H9 (cell line): ENCODE data around the gene MAGI3. TPM values are rescaled to one million over a fixed set of nuclear protein-coding genes. Genes with fewer than 3 reads are reported as not detected.

Source experiments
- DNase-seq: peaks from one replicate; pipeline ENCODE4 v3.0.0-alpha.2; 2017
- H2AFZ ChIP-seq: one replicate; pipeline ENCODE4 v1.6.1; 2013; ENCODE audit warnings: mild to moderate bottlenecking, low read length, control low read depth, moderate library complexity
- H2AK5ac ChIP-seq: 2 replicates; pipeline ENCODE4 v1.6.1; 2013; ENCODE audit warnings: low read length, control low read depth, mixed read lengths; ENCODE audit not compliant: insufficient read length
- H2BK120ac ChIP-seq: one replicate; pipeline ENCODE4 v1.6.1; 2013; ENCODE audit warnings: low read depth, mild to moderate bottlenecking, low read length, control low read depth, inconsistent platforms; ENCODE audit not compliant: poor library complexity, severe bottlenecking
- H2BK12ac ChIP-seq: 2 replicates; pipeline ENCODE4 v1.6.1; 2013; ENCODE audit warnings: low read length, control low read depth, mixed read lengths, low read depth; ENCODE audit not compliant: insufficient read length
- H2BK15ac ChIP-seq: 2 replicates; pipeline ENCODE4 v1.6.1; 2013; ENCODE audit warnings: low read depth, low read length, control low read depth
- H2BK20ac ChIP-seq: one replicate; pipeline ENCODE4 v1.6.1; 2013; ENCODE audit warnings: low read depth, mild to moderate bottlenecking, low read length, control low read depth, inconsistent platforms; ENCODE audit not compliant: poor library complexity, severe bottlenecking
- H2BK5ac ChIP-seq: 2 replicates; pipeline ENCODE4 v1.6.1; 2013; ENCODE audit warnings: low read length, control low read depth, mixed read lengths; ENCODE audit not compliant: insufficient read length
- H3K14ac ChIP-seq: 2 replicates; pipeline ENCODE4 v1.6.1; 2013; ENCODE audit warnings: low read length, control low read depth; ENCODE audit not compliant: insufficient read depth
- H3K18ac ChIP-seq: 2 replicates; pipeline ENCODE4 v1.6.1; 2013; ENCODE audit warnings: low read depth, mild to moderate bottlenecking, mixed read lengths, low read length, control low read depth; ENCODE audit not compliant: insufficient read length
- H3K23ac ChIP-seq: 2 replicates; pipeline ENCODE4 v1.6.1; 2013; ENCODE audit warnings: low read length, control low read depth, mixed read lengths, low read depth; ENCODE audit not compliant: insufficient read length
- H3K23me2 ChIP-seq: 2 replicates; pipeline ENCODE4 v1.6.1; 2013; ENCODE audit warnings: low read depth, mild to moderate bottlenecking, mixed read lengths, low read length, control low read depth; ENCODE audit not compliant: insufficient read length, poor library complexity, severe bottlenecking
- H3K27ac ChIP-seq: 2 replicates; pipeline ENCODE4 v1.5.1; 2013; ENCODE audit warnings: low read length, control low read depth, mixed read lengths, low read depth; ENCODE audit not compliant: insufficient read length
- H3K27me3 ChIP-seq: 2 replicates; pipeline ENCODE4 v1.6.1; 2013; ENCODE audit warnings: low read length, control low read depth, inconsistent platforms; ENCODE audit not compliant: insufficient read depth
- H3K4ac ChIP-seq: 2 replicates; pipeline ENCODE4 v1.6.1; 2013; ENCODE audit warnings: low read depth, mild to moderate bottlenecking, control low read depth, inconsistent platforms, low read length, moderate library complexity
- H3K4me1 ChIP-seq: 2 replicates; pipeline ENCODE4 v1.6.1; 2013; ENCODE audit warnings: low read length, control low read depth, inconsistent platforms; ENCODE audit not compliant: insufficient read depth
- H3K4me2 ChIP-seq: 2 replicates; pipeline ENCODE4 v1.6.1; 2013; ENCODE audit warnings: low read length, control low read depth, mixed read lengths; ENCODE audit not compliant: insufficient read length, insufficient read depth
- H3K56ac ChIP-seq: 2 replicates; pipeline ENCODE4 v1.6.1; 2013; ENCODE audit warnings: low read depth, mild to moderate bottlenecking, mixed read lengths, low read length, control low read depth; ENCODE audit not compliant: insufficient read length
- H3K79me1 ChIP-seq: 2 replicates; pipeline ENCODE4 v1.6.1; 2013; ENCODE audit warnings: low read depth, mild to moderate bottlenecking, moderate library complexity, low read length, control low read depth, inconsistent platforms; ENCODE audit not compliant: insufficient read depth, poor library complexity, severe bottlenecking
- H3K79me2 ChIP-seq: 2 replicates; pipeline ENCODE4 v1.6.1; 2013; ENCODE audit warnings: low read length, control low read depth, inconsistent platforms; ENCODE audit not compliant: insufficient read depth
- H3K9ac ChIP-seq: 2 replicates; pipeline ENCODE4 v1.6.1; 2013; ENCODE audit warnings: low read length, control low read depth, mixed read lengths; ENCODE audit not compliant: insufficient read length; ENCODE audit errors: extremely low read depth
- H3K9me3 ChIP-seq: one replicate; pipeline ENCODE4 v1.6.1; 2013; ENCODE audit warnings: low read depth, low read length, inconsistent platforms; ENCODE audit not compliant: control insufficient read depth
- H3T11ph ChIP-seq: one replicate; pipeline ENCODE4 v1.6.1; 2013; ENCODE audit warnings: mild to moderate bottlenecking, low read length, control low read depth, inconsistent platforms
- H4K20me1 ChIP-seq: one replicate; pipeline ENCODE4 v1.6.1; 2013; ENCODE audit not compliant: control insufficient read depth, insufficient read length, insufficient read depth
- H4K5ac ChIP-seq: 2 replicates; pipeline ENCODE4 v1.6.1; 2013; ENCODE audit warnings: low read depth, mild to moderate bottlenecking, mixed read lengths, low read length, control low read depth; ENCODE audit not compliant: insufficient read length
- H4K8ac ChIP-seq: replicated peaks from 2 replicates; pipeline ENCODE4 v1.6.1; 2013; ENCODE audit warnings: low read length, control low read depth, mixed read lengths, low read depth; ENCODE audit not compliant: insufficient read length
- H4K91ac ChIP-seq: 2 replicates; pipeline ENCODE4 v1.6.1; 2013; ENCODE audit warnings: low read depth, mild to moderate bottlenecking, moderate library complexity, mixed read lengths, low read length, control low read depth; ENCODE audit not compliant: insufficient read length
- H3K27ac Mint-ChIP-seq, 3 experiments: 2 replicates in 2 of 3; 3 replicates in 1 of 3; pipeline ENCODE4 v1.8.0; 2020 to 2021; ENCODE audit warnings: mixed read lengths in 3 of 3, mild to moderate bottlenecking in 1 of 3, moderate library complexity in 1 of 3
- H3K27me3 Mint-ChIP-seq: 2 replicates; pipeline ENCODE4 v1.8.0; 2021; ENCODE audit warnings: low read depth, mild to moderate bottlenecking, moderate library complexity, mixed read lengths
- H3K36me3 Mint-ChIP-seq, 3 experiments: 2 replicates in 2 of 3; 3 replicates in 1 of 3; pipeline ENCODE4 v1.8.0; 2020 to 2021; ENCODE audit warnings: low read depth in 3 of 3, mixed read lengths in 3 of 3; ENCODE audit not compliant: insufficient read depth in 1 of 3
- H3K4me1 Mint-ChIP-seq, 2 experiments: 2 replicates each; pipeline ENCODE4 v1.8.0; 2020; ENCODE audit warnings: mixed read lengths in 2 of 2
- H3K4me3 Mint-ChIP-seq, 2 experiments: 2 replicates in 1 of 2; 3 replicates in 1 of 2; pipeline ENCODE4 v1.8.0; 2020 to 2021; ENCODE audit warnings: mild to moderate bottlenecking in 2 of 2, mixed read lengths in 2 of 2, moderate library complexity in 1 of 2
- H3K9me3 Mint-ChIP-seq, 2 experiments: 2 replicates in 1 of 2; 3 replicates in 1 of 2; pipeline ENCODE4 v1.8.0; 2020; ENCODE audit warnings: mild to moderate bottlenecking in 2 of 2, mixed read lengths in 2 of 2, moderate library complexity in 1 of 2
- CTCF ChIP-seq: fragments of 200-600 bp; sonication (generic); conservative IDR thresholded peaks from 3 replicates; pipeline ENCODE4 v1.8.0; 2021; ENCODE audit warnings: antibody characterized with exemption, mild to moderate bottlenecking
- WGBS: extraction: QIAGEN DNeasy Blood & Tissue Kit; methylation state at CpG from one replicate; pipeline ENCODE4 v1.1.7; 2013; ENCODE audit warnings: missing lambda C conversion rate, low lambda C conversion rate, mixed read lengths; ENCODE audit not compliant: insufficient read length; ENCODE audit errors: extremely low coverage; 5-methylcytosine and 5-hydroxymethylcytosine counted together
- total RNA-seq: library from RNA; stranded (reverse); gene quantifications from 2 replicates; pipeline ENCODE4 v1.2.1, GENCODE V29; 2021

The MAGI3 gene
- total RNA-seq, 1 experiment from 2014 or later = 8.2 TPM

DNA sequence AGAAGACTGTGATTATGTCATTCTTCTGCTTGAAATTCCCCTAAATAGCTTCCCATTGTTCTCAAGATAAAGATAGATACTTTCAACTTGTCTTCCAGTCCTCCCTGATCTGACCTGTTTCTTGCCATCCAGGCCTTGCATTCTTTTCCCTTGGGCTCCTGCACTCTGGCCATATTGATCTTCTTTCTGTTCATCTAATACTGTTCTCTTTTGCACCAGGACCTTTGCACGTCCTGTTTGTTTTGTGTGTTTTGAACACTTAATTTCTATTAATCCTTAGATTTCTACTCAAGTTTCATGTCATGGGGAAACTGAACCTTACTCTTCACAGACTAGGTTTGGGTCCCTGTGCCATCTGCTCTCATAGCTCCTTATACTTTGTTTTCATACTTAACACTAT is 65.1 kb downstream of the MAGI3 start:
- H3T11ph ChIP-seq = no peak overlapping the region
- no peak overlapping the region for H2AK5ac ChIP-seq
- Mint-ChIP-seq H3K27ac (no peak overlapping the region), H3K4me1 (peaks cover 8 to 9% of the 10 kb centered on the region in 2 experiments), H3K9me3 (no peaks in the 10 kb centered on the region), H3K27me3 (no peaks in the 10 kb centered on the region), H3K36me3 (peaks cover 3 to 12% (median 7%) of the 10 kb centered on the region in 3 experiments; a peak in 4 of 7 replicates), H3K4me3 (no peak overlapping the region)
- no peak overlapping the region for H3K27ac ChIP-seq
- H2BK15ac ChIP-seq = no peak overlapping the region
- no peaks in the 10 kb centered on the region for H4K20me1 ChIP-seq
- WGBS = no CpG with 5 or more reads among the region's 1 CpG
- H2BK5ac ChIP-seq = no peak overlapping the region
- H3K18ac ChIP-seq = no peak overlapping the region
- no peak overlapping the region for H4K8ac ChIP-seq
- no peak overlapping the region for H3K4ac ChIP-seq
- no peak overlapping the region for H2BK20ac ChIP-seq
- H3K23me2 ChIP-seq = no peaks in the 10 kb centered on the region
- no peak overlapping the region for H2BK12ac ChIP-seq
- no peak overlapping the region for H3K9ac ChIP-seq
- no peak for TF ChIP-seq CTCF
- H3K4me1 ChIP-seq = no peaks in the 10 kb centered on the region
- H3K79me2 ChIP-seq = no peaks in the 10 kb centered on the region
- H2BK120ac ChIP-seq = no peak overlapping the region
- DNase-seq = no peak
- no peak overlapping the region for H3K14ac ChIP-seq
- H4K91ac ChIP-seq = no peak overlapping the region
- H2AFZ ChIP-seq = no peak overlapping the region
- H3K9me3 ChIP-seq = no peaks in the 10 kb centered on the region
- H3K27me3 ChIP-seq = no peaks in the 10 kb centered on the region
- no peak overlapping the region for H3K23ac ChIP-seq
- no peak overlapping the region for H4K5ac ChIP-seq
- no peak overlapping the region for H3K4me2 ChIP-seq
- H3K56ac ChIP-seq = no peak overlapping the region
- no peaks in the 10 kb centered on the region for H3K79me1 ChIP-seq
